Mucosa of rectum (tissue), 2 donors: ENCODE measurements around the gene TMC2.
"Not testable (repeated sequence)": the region's sequence is repeated elsewhere in the genome, so short reads cannot be mapped to it uniquely, and the experiment has no call there.

ENCODE experiments used
- H3K27ac ChIP-seq, 2 donors: one replicate each; pipeline ENCODE4 v1.7.0; 2013; ENCODE audit warnings: inconsistent platforms in 2 of 2, low read depth in 2 of 2, low read length in 2 of 2
- H3K27me3 ChIP-seq, 2 donors: one replicate each; pipeline ENCODE4 v1.7.0; 2013; ENCODE audit warnings: low read length in 2 of 2; ENCODE audit not compliant: control insufficient read depth in 2 of 2, insufficient read depth in 2 of 2
- H3K36me3 ChIP-seq, 2 donors: one replicate each; pipeline ENCODE4 v1.7.0; 2013; ENCODE audit warnings: low read length in 2 of 2; ENCODE audit not compliant: control insufficient read depth in 2 of 2, insufficient read depth in 2 of 2
- H3K4me1 ChIP-seq, 2 donors: one replicate each; pipeline ENCODE4 v1.7.0; 2013; ENCODE audit warnings: low read length in 2 of 2, mild to moderate bottlenecking in 1 of 2; ENCODE audit not compliant: control insufficient read depth in 2 of 2, insufficient read depth in 2 of 2
- H3K4me3 ChIP-seq, 2 donors: one replicate each; pipeline ENCODE4 v1.7.0; 2013; ENCODE audit warnings: low read length in 2 of 2
- H3K9ac ChIP-seq, 2 donors: one replicate each; pipeline ENCODE4 v1.7.0; 2013; ENCODE audit warnings: low read length in 2 of 2, low read depth in 1 of 2, mild to moderate bottlenecking in 1 of 2
- H3K9me3 ChIP-seq, 2 donors: one replicate each; pipeline ENCODE4 v1.7.0; 2013; ENCODE audit warnings: low read length in 2 of 2; ENCODE audit not compliant: control insufficient read depth in 2 of 2
- donor health status: healthy.
- donor health status: Normal muscosa, but diverticular disease.

Gene TMC2

DNA sequence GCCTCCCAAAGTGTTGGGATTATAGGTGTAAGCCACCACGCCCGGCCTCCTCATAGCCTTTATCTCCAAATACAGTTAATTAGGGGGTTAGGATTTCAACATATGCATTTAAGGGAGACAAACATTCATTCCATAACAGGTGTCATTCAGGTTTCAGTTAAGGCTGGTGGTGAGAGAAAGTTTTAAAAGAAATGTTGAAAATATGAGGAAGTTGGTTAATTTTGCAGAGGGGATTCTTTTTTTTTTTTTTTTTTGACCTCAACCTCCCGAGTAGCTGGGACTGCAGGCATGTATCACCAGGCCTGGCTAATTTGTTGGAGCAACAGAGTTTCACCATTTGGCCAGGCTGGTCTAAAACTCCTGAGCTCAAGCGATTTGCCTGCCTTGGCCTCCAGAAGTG lies 143.7 kb downstream of the TMC2 start:
- no peak overlapping the region for H3K27ac ChIP-seq
- no peaks in the 10 kb centered on the region for H3K9me3 ChIP-seq
- H3K27me3 ChIP-seq, result no peaks in the 10 kb centered on the region
- no peak overlapping the region for H3K4me3 ChIP-seq
- H3K36me3 ChIP-seq, result no peaks in the 10 kb centered on the region
- H3K4me1 ChIP-seq, result no peaks in the 10 kb centered on the region
- H3K9ac ChIP-seq, result no peak overlapping the region

DNA sequence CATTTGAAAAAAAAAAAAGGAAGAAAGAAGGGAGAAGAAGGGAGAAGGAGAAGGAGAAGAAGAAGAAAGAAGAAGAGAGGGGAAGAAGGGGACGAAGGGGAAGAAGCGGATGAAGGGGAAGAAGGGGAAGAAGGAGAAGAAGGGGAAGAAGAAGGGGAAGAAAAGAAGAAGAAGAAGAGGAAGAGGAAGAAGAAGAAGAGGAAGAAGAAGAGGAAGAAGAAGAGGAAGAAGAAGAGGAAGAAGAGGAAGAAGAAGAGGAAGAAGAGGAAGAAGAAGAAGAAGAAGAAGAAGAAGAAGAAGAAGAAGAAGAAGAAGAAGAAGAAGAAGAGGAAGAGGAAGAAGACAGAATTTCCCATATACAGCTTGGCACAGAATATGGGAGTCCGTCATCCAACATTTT lies 145.7 kb downstream of the TMC2 start:
- H3K36me3 ChIP-seq, H3K4me1 ChIP-seq, H3K9me3 ChIP-seq, H3K27ac ChIP-seq, H3K9ac ChIP-seq, H3K4me3 ChIP-seq, H3K27me3 ChIP-seq: not testable (repeated sequence)

GRCh38 chr20:2684817-2685216 lies 148.4 kb downstream of the TMC2 start:
- not testable (repeated sequence) for H3K36me3 ChIP-seq, H3K9me3 ChIP-seq, H3K4me1 ChIP-seq, H3K9ac ChIP-seq, H3K27ac ChIP-seq, H3K4me3 ChIP-seq
- peaks cover 9 to 15% of the 10 kb centered on the region in 2 donors for H3K27me3 ChIP-seq

GRCh38 chr20:2687514-2687913 lies 151.1 kb downstream of the TMC2 start:
- no peak overlapping the region for H3K9ac ChIP-seq

GRCh38 chr20:2688041-2688591 lies 151.7 kb downstream of the TMC2 start:
- Histone ChIP-seq H3K9me3 (no peaks in the 10 kb centered on the region), H3K27ac (no peak overlapping the region), H3K36me3 (no peaks in the 10 kb centered on the region), H3K9ac (no peak overlapping the region), H3K4me3 (no peak overlapping the region), H3K4me1 (peaks cover 0 to 6% of the 10 kb centered on the region in 2 donors), H3K27me3 (peaks cover 21 to 35% of the 10 kb centered on the region in 2 donors)

More at GRCh38 chr20:2687514-2687913, 151.1 kb downstream of the TMC2 start:
- Histone ChIP-seq H3K27ac (no peak overlapping the region), H3K27me3 (peaks cover 21 to 35% of the 10 kb centered on the region in 2 donors), H3K4me1 (peaks cover 0 to 6% of the 10 kb centered on the region in 2 donors), H3K36me3 (no peaks in the 10 kb centered on the region), H3K9me3 (no peaks in the 10 kb centered on the region), H3K4me3 (no peak overlapping the region)

GRCh38 chr20:2690213-2690612 lies 153.8 kb downstream of the TMC2 start:
- no peak overlapping the region for H3K9ac ChIP-seq
- H3K9me3 ChIP-seq, result no peaks in the 10 kb centered on the region
- H3K27ac ChIP-seq, result no peak overlapping the region
- no peaks in the 10 kb centered on the region for H3K36me3 ChIP-seq
- peaks cover 0 to 6% of the 10 kb centered on the region in 2 donors for H3K4me1 ChIP-seq
- no peak overlapping the region for H3K4me3 ChIP-seq
- peaks cover 31 to 45% of the 10 kb centered on the region in 2 donors for H3K27me3 ChIP-seq

GRCh38 chr20:2690718-2691117 lies 154.3 kb downstream of the TMC2 start:
- Histone ChIP-seq H3K27me3 (peaks cover 32 to 50% of the 10 kb centered on the region in 2 donors), H3K27ac (no peak overlapping the region), H3K9me3 (no peaks in the 10 kb centered on the region), H3K4me3 (no peak overlapping the region), H3K9ac (no peak overlapping the region), H3K36me3 (no peaks in the 10 kb centered on the region), H3K4me1 (peaks cover 0 to 6% of the 10 kb centered on the region in 2 donors)

DNA sequence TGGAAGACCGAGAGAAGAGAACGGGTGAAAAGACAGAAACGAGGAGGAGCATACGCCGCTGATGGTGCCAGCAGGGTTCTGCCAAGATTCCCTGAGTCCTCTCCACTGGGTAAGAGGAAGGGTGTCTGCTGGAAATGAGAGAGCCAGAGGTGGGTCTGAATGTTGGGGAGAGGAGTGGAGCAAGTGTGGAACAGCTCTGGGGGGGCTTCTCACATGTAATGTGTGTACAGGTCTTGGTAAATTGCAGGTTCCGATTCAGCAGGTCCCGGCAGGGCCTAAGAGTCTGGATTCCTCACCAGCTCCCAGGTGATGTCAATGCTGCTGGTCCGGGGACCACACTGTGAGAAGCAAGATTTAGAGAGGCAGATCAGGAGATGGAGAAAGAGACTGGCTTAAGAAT lies 154.8 kb downstream of the TMC2 start:
- Histone ChIP-seq H3K36me3 (no peaks in the 10 kb centered on the region), H3K27ac (no peak overlapping the region), H3K4me3 (no peak overlapping the region), H3K4me1 (peaks cover 0 to 6% of the 10 kb centered on the region in 2 donors), H3K9me3 (no peaks in the 10 kb centered on the region), H3K9ac (no peak overlapping the region), H3K27me3 (peaks cover 32 to 50% of the 10 kb centered on the region in 2 donors)
